Measurements from ENCODE around the gene TP63.

TP63 gene

GRCh38 chr3:189690237-189690636 lies 59.0 kb downstream of the TP63 start:
- no peak for TF ChIP-seq CTCF (IDR thresholded peaks at IDR 0.05; ENCODE audit: low read depth, low read length)
- DNase-seq (ENCODE audit: extremely low read depth, low read depth), result no peak

GRCh38 chr3:189690672-189691071 lies 59.5 kb downstream of the TP63 start:
- no peak for TF ChIP-seq CTCF (IDR thresholded peaks at IDR 0.05; ENCODE audit: low read depth, low read length)
- DNase-seq (ENCODE audit: extremely low read depth, low read depth), result no peak

GRCh38 chr3:189695400-189695799 lies 64.2 kb downstream of the TP63 start:
- TF ChIP-seq CTCF (IDR thresholded peaks at IDR 0.05; ENCODE audit: low read depth, low read length), result no peak

GRCh38 chr3:189698811-189699210 lies 67.6 kb downstream of the TP63 start:
- no peak for TF ChIP-seq CTCF (IDR thresholded peaks at IDR 0.05; ENCODE audit: low read depth, low read length)
- DNase-seq (ENCODE audit: extremely low read depth, low read depth), result no peak

More at GRCh38 chr3:189695400-189695799, 64.2 kb downstream of the TP63 start:
- DNase-seq (ENCODE audit: extremely low read depth, low read depth), result no peak

GRCh38 chr3:189699885-189700284 lies 68.7 kb downstream of the TP63 start:
- no peak for DNase-seq (ENCODE audit: extremely low read depth, low read depth)
- no peak for TF ChIP-seq CTCF (IDR thresholded peaks at IDR 0.05; ENCODE audit: low read depth, low read length)

GRCh38 chr3:189702066-189702646 lies 71.0 kb downstream of the TP63 start:
- DNase-seq (ENCODE audit: extremely low read depth, low read depth), result no peak
- no peak for TF ChIP-seq CTCF (IDR thresholded peaks at IDR 0.05; ENCODE audit: low read depth, low read length)

GRCh38 chr3:189703865-189704264 lies 72.7 kb downstream of the TP63 start:
- TF ChIP-seq CTCF (IDR thresholded peaks at IDR 0.05; ENCODE audit: low read depth, low read length), result no peak

More at GRCh38 chr3:189703865-189704264, 72.7 kb downstream of the TP63 start:
- DNase-seq (ENCODE audit: extremely low read depth, low read depth), result no peak

Measured in AG09319 (cell line).